Measurements from ENCODE around the gene FCRL1. TPM values are rescaled to one million over a fixed set of nuclear protein-coding genes. Genes with fewer than 3 reads are reported as not detected.

FCRL1 gene
- total RNA-seq, 2 donors from 2014 or later: 0.29 to 1.7 TPM

DNA sequence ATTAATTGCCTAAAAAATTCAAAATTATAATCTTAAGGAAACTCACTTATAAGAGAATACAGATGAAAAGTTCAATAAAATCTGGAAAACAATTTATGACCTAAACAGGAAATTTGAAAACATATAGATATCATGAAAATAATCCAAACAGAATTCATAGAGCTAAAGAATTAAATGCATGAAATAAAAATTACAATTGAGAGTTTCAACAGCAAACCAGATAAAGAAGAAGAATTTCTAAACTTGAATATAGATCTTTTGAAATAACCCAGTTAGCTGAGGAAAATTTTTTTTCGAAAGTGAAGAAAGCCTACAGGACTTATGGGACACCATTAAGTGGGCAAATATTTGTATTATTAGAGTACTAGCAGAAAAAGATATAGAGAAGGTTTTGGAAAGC, 6.7 kb downstream of the FCRL1 start:
- no peak for DNase-seq (ENCODE audit: low spot score)
- intact Hi-C loops (cut with DNase I): loop anchor here in 1 of 2 donors (5.0 kb wide), 1 partner anchor 579 kb away; no protein-coding TSS in a partner anchor

DNA sequence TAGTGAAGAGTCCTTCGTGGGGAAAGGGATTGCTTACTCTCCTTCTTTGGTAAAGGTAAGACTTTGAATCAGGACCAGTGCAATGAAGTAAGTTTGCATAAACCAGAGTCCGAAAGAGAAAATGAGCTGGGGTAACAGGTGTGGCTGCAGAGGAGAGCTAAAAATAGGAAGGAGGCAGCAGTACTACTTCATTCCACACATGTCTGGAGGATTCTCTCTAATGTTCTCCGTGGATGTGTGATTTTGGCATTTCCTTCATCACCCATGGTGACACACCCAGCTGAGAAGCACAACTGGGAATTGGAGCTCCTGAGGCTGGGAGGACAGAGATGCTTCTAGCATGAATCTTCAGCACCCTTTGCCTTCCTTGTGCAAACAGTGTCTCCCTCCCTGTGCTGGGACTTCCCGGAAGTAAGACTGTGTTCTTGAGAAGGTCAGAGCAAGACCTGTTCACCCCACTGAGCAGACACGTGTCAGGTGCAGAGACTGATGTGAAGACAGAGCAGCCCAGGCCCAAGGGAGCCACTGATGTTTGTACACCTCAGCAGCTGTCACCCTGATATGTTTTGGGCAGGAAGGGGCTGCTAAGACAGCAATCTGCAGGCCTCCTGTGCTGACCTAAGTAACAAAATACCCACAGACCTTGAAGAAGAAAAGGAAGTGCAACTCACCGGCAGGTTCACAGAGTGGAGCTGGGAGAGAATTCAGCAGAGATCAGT, 13.3 kb downstream of the FCRL1 start:
- intact Hi-C loops (cut with DNase I): no loop called here
- DNase-seq (ENCODE audit: low spot score): no peak

DNA sequence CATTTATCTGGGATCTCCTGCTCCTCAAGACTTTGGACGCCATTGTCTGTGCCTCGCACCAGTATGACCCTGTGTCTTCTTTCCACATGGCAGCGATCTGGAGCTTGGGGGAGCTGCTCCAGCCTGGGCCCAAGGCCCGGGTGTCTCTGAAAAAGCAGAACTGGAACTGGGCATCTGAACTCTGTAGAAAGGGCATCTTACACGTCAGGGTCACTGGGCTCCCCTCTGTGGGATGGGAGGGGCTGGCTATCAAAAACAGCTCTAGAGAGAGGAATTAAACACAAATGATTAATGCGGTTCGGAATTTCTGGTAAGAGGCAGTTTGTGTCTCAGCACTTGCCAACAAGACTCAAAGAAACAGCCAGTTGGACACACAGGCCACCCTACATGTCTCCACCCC, 16.1 kb downstream of the FCRL1 start:
- no peak for DNase-seq (ENCODE audit: low spot score)
- intact Hi-C loops (cut with DNase I): no loop called here

DNA sequence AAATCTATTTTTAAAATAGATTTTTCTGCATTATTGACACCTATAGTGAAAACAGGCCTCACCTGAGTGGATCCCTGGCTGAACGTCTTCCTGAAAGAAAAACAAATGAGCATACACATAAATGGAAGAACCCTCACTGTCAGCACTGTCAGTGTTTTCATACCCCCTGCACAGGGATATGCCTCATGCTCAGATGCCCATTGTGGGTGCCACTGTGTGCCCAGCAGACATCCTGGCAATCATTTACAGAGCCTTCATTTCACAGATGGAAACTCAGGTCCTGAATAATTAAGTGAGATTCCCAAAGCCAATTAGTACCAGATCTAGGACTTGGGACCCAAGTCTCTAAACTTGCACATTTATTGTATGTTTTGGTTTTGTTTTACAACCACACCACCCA, 19.9 kb downstream of the FCRL1 start:
- intact Hi-C loops (cut with DNase I): no loop called here
- no peak for DNase-seq (ENCODE audit: low spot score)

DNA sequence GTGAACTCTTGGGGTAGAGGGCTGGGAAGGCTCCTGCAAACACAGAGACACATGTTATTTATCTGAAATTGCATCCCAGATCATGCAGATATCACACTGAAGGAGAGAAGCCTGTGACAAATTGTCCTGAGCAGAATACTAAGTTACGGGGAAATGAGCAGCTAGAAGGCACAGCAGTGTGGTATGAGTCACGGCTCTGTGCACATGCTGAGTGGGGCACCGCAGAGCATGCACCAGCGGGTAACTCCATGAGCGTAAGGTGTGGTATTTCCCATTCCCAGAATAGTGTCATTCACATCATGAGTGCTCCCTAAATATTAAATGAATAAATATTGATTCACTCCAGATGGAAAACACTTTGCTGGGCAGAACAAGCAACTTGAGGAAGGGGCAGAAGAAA, 21.7 kb downstream of the FCRL1 start:
- intact Hi-C loops (cut with DNase I): no loop called here
- no peak for DNase-seq (ENCODE audit: low spot score)

DNA sequence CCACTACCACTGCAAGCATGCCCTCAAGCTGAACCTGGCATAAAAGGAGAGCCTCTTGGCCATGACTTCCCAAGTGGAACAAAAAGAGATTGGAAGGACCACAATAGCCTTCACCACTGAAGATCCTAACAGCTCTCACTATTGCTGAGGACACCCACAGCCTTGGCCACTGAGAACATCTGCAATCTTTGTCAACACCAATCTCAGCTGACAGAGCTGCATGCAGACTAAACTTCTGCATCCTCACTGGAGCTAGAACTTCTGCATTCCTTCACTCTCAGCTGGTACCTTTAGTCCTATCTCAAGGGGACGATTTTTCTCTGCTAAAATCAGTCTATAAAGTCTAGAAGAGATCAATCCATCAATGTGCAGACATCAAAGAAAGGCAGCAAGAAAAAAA, 34.7 kb downstream of the FCRL1 start:
- no peak for DNase-seq (ENCODE audit: low spot score)
- intact Hi-C loops (cut with DNase I): no loop called here

DNA sequence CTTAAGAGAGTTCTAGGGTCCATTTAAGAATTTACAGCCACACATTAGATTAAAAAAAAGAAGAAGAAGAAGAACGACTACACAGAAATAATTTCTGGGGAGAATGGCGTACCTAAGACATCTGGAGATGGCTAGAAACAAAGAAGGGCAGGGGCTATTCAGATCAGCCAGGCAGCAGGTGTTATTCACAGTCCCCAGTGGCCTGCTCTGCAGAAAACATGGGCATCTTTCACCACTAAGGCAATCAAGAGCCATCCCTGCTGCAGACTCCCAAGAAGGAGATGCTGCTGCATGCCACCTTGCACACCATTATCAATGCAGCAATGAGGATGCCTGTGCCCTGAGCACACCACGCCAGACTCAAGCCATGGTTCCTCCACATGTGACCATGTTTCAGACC, 35.1 kb downstream of the FCRL1 start:
- intact Hi-C loops (cut with DNase I): no loop called here
- no peak for DNase-seq (ENCODE audit: low spot score)

DNA sequence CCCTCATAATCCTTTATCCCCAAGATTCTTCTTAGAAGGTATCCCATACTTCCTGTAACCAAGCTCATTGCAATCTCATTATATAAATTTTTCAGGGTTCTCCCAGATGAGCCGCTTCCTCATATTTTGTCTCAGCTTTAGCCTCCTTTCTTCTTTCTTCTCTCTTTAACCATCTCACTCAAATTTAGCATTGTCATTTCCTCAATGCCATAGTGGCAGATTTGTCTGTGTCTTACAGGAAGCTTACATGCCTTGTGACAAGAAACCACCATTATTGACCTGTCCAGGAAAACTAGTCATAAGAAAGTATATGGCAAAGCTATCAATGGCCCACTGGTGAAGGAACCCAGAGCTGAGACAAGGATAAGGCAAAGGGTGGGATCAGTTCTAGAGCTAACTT, 37.0 kb downstream of the FCRL1 start:
- intact Hi-C loops (cut with DNase I): no loop called here
- DNase-seq (ENCODE audit: low spot score): no peak

DNA sequence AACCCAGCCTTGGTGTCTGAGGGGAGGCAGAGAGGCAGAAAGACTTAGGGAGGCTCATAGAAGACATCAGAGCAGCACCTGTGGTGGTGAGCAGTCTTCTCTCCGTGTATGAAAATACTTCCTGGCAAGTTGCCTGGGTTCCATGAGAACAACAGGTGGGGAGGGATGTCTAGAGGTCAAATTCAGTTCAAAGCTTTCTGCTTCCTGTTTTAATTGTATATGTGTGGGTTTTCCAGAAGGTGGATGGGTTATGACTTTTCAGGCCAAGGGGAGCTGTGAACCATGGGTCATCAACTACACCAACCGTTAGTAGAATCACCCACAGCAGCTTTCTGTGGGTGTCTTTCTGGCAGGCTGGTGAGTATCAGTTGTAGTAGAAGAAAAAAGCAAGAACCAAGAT, 38.9 kb downstream of the FCRL1 start:
- intact Hi-C loops (cut with DNase I): no loop called here
- no peak for DNase-seq (ENCODE audit: low spot score)

DNA sequence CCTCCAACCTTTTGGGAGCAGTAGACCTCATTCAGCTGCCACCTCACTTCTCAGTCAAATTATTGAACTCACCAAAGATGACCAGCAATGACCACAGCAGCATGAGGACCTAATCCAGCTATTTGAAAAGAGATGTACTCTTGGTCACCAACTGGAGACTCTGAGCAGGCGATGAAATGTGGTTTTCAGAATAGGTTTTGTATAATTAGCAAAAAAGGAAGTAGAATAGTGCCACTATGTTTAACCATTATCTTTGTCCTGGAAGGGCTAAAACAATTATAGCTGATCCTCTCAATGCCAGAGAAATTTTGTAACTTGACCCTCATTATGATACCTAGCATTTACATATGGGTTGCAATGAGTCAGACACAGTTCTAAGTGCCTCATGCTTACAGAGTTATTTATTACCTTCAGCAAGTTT, 42.9 kb downstream of the FCRL1 start, which contains the start of gene FCRL2:
TSS of gene FCRL2 (minus strand) at position 162 of the 421 bp plus-strand sequence. CDS start at position 103, 59 bp downstream.
- no peak for DNase-seq (ENCODE audit: low spot score)
- intact Hi-C loops (cut with DNase I): no loop called here

DNA sequence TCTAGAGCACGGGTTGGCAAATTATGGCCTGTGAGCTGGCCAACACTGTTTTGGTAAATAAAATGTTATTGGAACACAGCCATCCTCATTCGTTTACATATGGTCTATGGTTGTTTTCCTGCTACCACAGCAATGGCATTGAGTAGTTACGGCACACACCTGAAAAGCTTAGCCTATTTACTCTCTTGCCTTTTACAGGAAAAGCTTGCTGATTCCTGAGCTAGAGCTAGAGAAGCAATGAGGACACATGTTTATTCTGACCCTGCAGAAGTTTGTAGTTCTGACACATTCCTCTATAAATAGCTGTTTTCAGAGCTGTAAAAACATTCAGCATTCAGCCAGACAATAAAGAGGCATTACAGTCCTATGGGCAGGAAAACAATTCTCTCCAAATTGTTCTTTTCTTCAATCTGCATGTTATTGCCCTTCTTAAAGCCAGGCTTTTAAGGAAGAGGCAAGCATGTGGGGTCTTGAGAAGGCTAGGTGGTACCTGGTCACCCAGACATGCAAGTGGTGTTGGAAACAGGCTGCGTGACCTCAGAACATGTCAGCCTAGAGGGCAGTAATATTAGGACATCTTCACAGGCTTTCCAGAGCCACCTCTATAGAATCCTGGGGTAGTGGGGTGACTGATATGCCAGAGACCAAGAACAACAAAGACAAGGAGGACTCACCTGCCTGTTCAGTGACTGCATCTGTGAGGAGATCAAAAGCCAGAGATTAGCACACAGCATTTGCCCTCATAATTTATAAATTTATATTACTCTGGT, 44.6 kb downstream of the FCRL1 start:
- no peak for DNase-seq (ENCODE audit: low spot score)
- intact Hi-C loops (cut with DNase I): no loop called here

DNA sequence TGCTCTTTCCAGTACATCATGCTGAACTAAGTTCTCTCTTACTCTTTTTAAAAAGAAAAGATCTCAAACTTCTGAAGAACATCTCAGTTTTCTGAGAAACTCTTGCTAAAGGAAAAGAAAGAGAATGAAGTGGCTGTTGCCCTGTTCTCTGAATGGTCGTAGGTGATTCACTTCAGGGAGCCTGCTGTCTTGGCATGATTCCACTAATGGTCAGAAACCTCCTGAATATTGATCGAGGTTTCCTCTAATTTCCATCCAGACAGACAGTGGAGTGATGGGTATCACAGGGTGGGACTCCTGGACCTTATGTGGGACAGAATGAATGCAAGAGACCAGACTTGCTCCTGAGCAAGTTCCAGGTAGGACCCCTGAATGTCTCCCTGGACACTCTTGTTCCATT, 45.5 kb downstream of the FCRL1 start:
- DNase-seq (ENCODE audit: low spot score): no peak
- intact Hi-C loops (cut with DNase I): no loop called here

DNA sequence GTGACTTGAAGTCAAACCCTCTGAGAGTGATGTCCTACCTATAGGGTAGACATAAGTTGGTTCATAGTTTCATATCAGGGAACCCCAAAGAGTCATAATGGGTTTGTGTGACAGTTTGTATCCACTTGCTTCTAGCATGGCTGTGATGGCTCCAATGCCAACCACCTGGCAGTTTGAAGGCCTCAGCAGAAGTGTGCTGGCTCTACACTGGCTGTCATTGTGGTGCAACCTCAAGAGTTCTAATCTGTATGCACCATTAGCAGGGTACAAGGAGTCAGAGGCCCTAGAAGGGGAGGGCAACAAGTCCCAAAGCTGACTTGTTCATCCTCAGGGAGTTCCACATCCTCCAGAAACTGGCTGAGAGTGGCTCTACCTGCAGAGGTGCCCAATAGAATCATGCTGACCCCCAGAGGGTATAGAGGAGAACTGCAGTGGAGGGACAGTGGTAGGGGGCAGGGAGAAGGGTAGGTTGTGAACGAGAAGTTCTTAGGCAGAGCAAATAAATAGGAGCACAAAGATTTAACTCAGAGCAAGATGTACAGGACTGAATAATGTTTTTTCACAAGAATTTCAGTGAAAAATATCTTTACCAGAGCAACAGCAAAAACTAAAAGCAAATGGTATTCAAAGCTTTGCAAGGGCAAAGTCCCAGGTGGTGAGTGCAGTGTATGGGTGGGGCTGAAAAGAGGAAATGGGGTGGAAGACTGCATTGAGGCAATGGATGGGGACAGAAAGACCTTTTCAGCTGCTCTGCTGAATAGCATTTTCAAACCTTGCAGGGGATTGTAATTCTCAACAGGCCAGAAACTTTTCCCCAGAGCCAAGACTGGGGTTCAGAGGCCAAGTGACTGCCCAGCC, 46.2 kb downstream of the FCRL1 start:
- no peak for DNase-seq (ENCODE audit: low spot score)
- intact Hi-C loops (cut with DNase I): no loop called here

DNA sequence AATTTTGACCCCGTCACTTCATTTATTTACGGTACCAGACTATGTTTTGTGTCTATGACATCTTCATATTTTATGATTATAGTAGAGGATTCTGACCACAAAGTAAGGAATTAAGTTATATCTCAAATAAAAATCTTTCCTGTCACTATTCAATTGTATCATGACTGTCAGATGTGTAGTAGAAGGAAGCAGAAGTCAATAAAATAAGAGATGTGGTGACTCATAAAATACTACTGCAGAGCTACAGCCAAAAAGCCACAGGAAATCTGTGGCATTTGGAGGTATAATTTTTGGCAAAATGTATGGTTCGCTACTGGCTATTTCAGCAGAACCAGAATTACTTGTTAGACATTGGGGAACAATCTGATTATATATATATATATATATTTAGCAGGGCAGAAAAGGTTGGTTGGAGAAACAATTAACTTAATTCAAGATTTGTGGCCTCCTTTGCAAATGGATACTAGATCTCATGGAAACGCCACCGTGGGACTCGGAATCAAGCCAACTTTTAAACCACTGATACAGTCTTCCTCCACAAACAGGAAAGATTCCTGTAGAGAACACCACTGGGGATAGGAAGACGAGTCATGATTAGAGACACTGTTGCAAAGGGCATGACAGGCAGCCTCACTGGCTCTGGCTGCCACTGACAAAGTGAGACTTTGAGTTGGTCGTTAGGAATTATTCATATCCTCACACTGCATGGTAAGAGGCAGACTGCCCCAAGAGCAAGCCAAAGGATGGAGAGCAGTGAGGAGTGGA, 48.1 kb downstream of the FCRL1 start:
- intact Hi-C loops (cut with DNase I): no loop called here
- no peak for DNase-seq (ENCODE audit: low spot score)

DNA sequence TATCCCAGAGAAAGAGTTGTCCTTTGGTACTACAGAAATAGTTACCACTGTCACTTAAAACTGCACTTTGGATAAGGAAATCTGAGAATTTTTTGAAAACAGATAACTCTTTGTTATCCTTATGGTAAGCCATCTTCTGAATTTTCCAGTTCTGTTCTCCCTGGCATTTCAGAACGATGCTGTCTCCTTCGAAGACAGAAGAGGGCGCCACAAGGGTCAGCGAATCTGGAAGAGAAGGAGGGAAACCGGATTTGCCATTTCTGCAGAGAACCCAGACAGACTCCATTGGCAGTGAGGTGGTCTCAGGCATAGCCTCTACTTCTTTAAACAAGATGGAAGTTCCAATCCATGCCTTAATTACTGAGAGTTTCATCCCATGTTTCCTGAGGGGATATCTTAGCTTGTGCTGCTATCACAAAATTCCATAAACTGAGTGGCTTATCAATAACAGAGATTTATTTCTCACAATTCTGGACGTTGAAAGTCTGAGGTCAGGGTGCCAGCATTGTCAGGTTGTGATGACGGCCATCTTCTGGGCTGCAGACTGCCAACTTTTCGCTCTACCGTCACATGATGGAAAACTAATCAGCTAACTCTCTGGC, 49.4 kb downstream of the FCRL1 start:
- DNase-seq (ENCODE audit: low spot score): no peak
- intact Hi-C loops (cut with DNase I): no loop called here

DNA sequence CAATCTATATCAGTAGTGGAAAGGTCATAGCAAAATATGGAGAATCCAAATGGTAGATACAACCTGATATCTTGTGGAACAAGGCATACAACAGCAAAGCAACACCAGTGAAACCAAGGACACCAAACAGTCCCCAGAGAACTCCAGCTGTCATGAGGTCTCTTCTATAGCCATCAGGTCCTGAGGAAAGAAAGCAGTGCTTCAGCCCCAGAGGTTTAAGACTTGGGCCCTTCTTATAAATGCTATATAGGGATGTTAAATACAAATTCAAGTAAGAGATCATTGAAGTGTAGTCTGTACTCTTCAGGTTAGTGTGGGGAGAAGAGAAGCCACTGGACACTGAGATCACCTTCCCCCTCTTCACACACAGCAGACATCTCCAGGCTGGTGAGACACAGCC, 53.1 kb downstream of the FCRL1 start:
- intact Hi-C loops (cut with DNase I): no loop called here
- no peak for DNase-seq (ENCODE audit: low spot score)

DNA sequence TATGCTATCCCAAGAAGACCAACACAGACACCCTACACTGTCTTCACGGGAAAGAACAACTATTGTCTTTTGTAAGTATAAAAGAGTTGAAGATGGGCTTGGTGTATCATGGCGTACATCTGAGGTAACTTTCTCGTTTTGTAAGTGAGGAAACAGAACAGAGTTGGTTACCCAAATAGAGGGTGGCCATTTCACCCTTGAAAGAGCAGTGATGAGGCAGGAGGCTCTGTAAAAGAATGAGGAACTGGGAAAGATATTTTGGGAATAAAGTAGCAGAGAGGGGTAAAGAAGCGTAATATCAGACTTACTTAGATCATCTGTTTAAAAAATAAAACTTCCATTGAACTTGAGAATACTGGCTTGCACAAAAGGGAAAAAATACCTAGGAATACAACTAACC, 61.9 kb downstream of the FCRL1 start:
- intact Hi-C loops (cut with DNase I): no loop called here
- no peak for DNase-seq (ENCODE audit: low spot score)

DNA sequence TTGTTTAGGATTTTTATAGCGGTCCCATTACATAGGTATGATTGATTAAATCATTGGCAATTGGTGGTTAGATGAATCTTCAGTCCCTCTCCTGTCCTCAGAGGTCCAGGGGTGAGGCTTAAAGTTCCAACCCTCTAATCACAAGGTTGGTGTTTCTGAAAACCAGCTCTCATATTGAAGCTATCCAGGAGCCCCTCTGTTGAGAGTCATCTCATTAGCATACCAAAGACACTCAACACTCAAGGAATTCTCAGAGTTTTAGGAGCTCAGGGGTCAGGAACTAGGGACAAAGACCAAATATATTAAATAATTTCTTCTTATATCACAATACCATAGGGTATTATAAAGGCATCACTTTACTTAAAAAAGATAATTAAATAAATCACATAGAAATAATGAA, 66.3 kb downstream of the FCRL1 start:
- DNase-seq (ENCODE audit: low spot score): no peak
- intact Hi-C loops (cut with DNase I): no loop called here

DNA sequence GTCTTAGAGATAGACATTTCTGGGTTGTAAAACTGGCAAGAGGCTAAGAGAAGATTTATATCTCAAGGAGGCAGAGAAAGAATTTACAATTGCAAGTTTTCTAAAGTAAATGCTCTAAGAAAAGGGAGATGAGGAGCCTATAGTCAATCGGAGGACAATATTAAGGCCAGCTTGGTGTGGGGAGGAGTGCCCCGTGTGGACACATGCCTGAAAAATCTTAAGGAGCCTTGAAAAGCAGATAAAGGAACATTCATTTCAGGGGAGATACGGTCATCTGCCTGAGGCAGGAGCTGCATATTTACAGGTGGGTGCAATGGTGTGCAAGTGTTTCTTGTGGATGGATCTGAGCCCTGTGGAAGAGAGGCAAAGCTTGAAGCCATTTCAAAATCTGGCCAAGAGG, 68.6 kb downstream of the FCRL1 start:
- intact Hi-C loops (cut with DNase I): no loop called here
- no peak for DNase-seq (ENCODE audit: low spot score)

Data from posterior vena cava (tissue), 2 donors.